22Rv1 (cell line): ENCODE data around the gene PRM1.

Experiments used
- CTCF ChIP-seq: fragments of 450-650 bp; IDR thresholded peaks from 2 replicates; pipeline ENCODE4 v1.5.1; 2017; ENCODE audit warnings: mild to moderate bottlenecking
- ZFX ChIP-seq: fragments of 450-650 bp; IDR thresholded peaks from 2 replicates; pipeline ENCODE4 v1.6.1; 2017; ENCODE audit warnings: antibody characterized with exemption, borderline replicate concordance

DNA sequence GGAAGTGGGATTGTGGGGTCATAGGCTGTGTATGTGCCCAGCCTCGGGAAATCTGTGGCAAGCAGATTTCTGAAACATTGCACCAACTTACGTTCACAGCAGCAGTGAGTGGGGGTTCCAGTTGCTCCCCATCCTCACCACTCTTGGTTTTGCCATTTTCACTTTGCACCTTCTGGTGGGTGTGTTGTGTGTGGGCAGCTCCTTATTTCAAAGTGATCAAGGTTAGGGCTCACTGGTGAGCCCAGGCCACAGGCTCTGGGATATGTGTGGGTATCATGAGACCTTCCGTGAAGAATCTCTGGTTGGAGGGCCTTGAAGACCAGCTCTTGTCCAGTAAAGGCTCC, 29.5 kb upstream of the PRM1 start:
- TF ChIP-seq CTCF (no peak), ZFX (no peak)
